HepG2 (cell line): ENCODE data around the gene OSBPL9. TPM values are rescaled to one million over a fixed set of nuclear protein-coding genes. Genes with fewer than 3 reads are reported as not detected.

Experiments
- ATAC-seq: fragments of 200-7000 bp; cut with Tn5 transposase; 3 replicates; pipeline ENCODE4 v1.9.1; 2020; ENCODE audit warnings: mild to moderate bottlenecking, moderate library complexity
- BruUV-seq: library from RNA; stranded (reverse); fragments of 400-500 nt; replicated peaks from 2 replicates; lab custom pipeline; 2021; lab: Mats Ljungman, UMichigan
- CTCF ChIA-PET: fragments of 300-600 bp; formaldehyde crosslinking; extraction: SDS; loops from one replicate; lab custom pipeline; 2021; ENCODE audit warnings: low total read pairs, inconsistent platforms, low intra/inter-chr PET ratio; lab: Yijun Ruan, JAX
- POLR2A ChIA-PET: fragments of 350-600 bp; sonication (Branson Sonifier 250); formaldehyde crosslinking; loops from one replicate; lab custom pipeline; 2020; ENCODE audit warnings: antibody characterized with exemption, inconsistent platforms; lab: Yijun Ruan, JAX
- DNase-seq: peaks from one replicate; pipeline ENCODE4 v3.0.0-alpha.2; 2015; ENCODE audit warnings: low spot score
- FAIRE-seq: peaks from 3 replicates; lab custom pipeline; 2011; peaks lifted over from hg19 to GRCh38; lab: Jason Lieb, UNC
- H2AFZ ChIP-seq: one replicate; pipeline ENCODE4 v1.6.1; 2011; ENCODE audit warnings: low read length, inconsistent platforms
- H3K27ac ChIP-seq: fragments of 300-600 bp; 3 replicates; pipeline ENCODE4 v1.8.0; 2011; ENCODE audit warnings: mixed run types, mild to moderate bottlenecking, mixed read lengths, low read length, inconsistent platforms; ENCODE audit not compliant: insufficient read depth; ENCODE audit errors: extremely low read length
- H3K27me3 ChIP-seq, 2 experiments: fragments of 200-600 bp in 1 of 2; 2 replicates in 1 of 2; 3 replicates in 1 of 2; pipeline versions ENCODE4 v1.6.0 to v1.8.0; 2011; ENCODE audit warnings: low read length in 2 of 2, mild to moderate bottlenecking in 2 of 2, moderate library complexity in 2 of 2, inconsistent platforms in 1 of 2; ENCODE audit not compliant: insufficient read depth in 2 of 2, control insufficient read depth in 1 of 2
- H3K36me3 ChIP-seq, 2 experiments: fragments of 200-600 bp in 1 of 2; replicated peaks in 1 of 2; 2 replicates in 1 of 2; 3 replicates in 1 of 2; pipeline versions ENCODE4 v1.5.1 to v1.8.0; 2011; ENCODE audit warnings: low read length in 2 of 2, inconsistent platforms in 1 of 2; ENCODE audit not compliant: insufficient read depth in 2 of 2, control insufficient read depth in 1 of 2
- H3K4me1 ChIP-seq: 2 replicates; pipeline ENCODE4 v1.5.1; 2012; ENCODE audit warnings: low read length, inconsistent platforms; ENCODE audit not compliant: insufficient read depth
- H3K4me2 ChIP-seq: 2 replicates; pipeline ENCODE4 v1.6.0; 2011; ENCODE audit warnings: low read depth, low read length, inconsistent platforms
- H3K4me3 ChIP-seq, 3 experiments: fragments of 200-600 bp in 1 of 3; sonication (generic), shearing (Covaris generic) in 1 of 3; replicated peaks in 1 of 3; 2 replicates each; pipeline ENCODE4 v1.5.1; 2011 to 2016; ENCODE audit warnings: low read length in 3 of 3, inconsistent platforms in 2 of 3, low read depth in 2 of 3, mild to moderate bottlenecking in 2 of 3, control low read depth in 1 of 3, mixed read lengths in 1 of 3; ENCODE audit not compliant: insufficient read depth in 1 of 3
- H3K79me2 ChIP-seq: one replicate; pipeline ENCODE4 v1.6.1; 2011; ENCODE audit warnings: low read length, inconsistent platforms; ENCODE audit not compliant: insufficient read depth
- H3K9ac ChIP-seq: 2 replicates; pipeline ENCODE4 v1.6.0; 2011; ENCODE audit warnings: mild to moderate bottlenecking, low read depth, low read length, inconsistent platforms; ENCODE audit not compliant: insufficient read depth
- H3K9me3 ChIP-seq: 2 replicates; pipeline ENCODE4 v1.5.1; 2012; ENCODE audit warnings: mild to moderate bottlenecking, low read length
- H4K20me1 ChIP-seq: 2 replicates; pipeline ENCODE4 v1.6.0; 2011; ENCODE audit warnings: inconsistent platforms, mild to moderate bottlenecking, low read length, moderate library complexity; ENCODE audit not compliant: insufficient read depth
- AHR ChIP-seq: IDR thresholded peaks from 2 replicates; pipeline ENCODE4 v1.6.1; 2018; ENCODE audit warnings: missing genetic modification reagents, missing compliant biosample characterization
- ATF2 ChIP-seq: sonication (generic); formaldehyde crosslinking; IDR thresholded peaks from 2 replicates; pipeline ENCODE4 v1.4.0; 2020; ENCODE audit warnings: missing genetic modification reagents
- DMAP1 ChIP-seq: IDR thresholded peaks from 2 replicates; pipeline ENCODE4 v1.6.1; 2016
- GATAD1 ChIP-seq: IDR thresholded peaks from 2 replicates; pipeline ENCODE4 v1.6.1; 2016; ENCODE audit warnings: missing genetic modification reagents, missing compliant biosample characterization
- HINFP ChIP-seq: sonication (generic); formaldehyde crosslinking; IDR thresholded peaks from 2 replicates; pipeline ENCODE4 v1.4.0; 2020; ENCODE audit warnings: low read depth, mild to moderate bottlenecking, missing genetic modification reagents
- MBNL3 ChIP-seq: fragments of 250-450 bp; sonication (Bioruptor Pico); conservative IDR thresholded peaks from 2 replicates; pipeline ENCODE4 v1.8.0; 2022; ENCODE audit warnings: mild to moderate bottlenecking, inconsistent platforms
- MED1 ChIP-seq: sonication (generic); formaldehyde crosslinking; IDR thresholded peaks from 2 replicates; pipeline ENCODE4 v1.4.0; 2020; ENCODE audit warnings: missing genetic modification reagents
- RFXAP ChIP-seq: sonication (generic); formaldehyde crosslinking; IDR thresholded peaks from 2 replicates; pipeline ENCODE4 v1.4.0; 2020; ENCODE audit warnings: missing genetic modification reagents, borderline replicate concordance
- TEAD3 ChIP-seq: optimal IDR thresholded peaks from 2 replicates; pipeline ENCODE3; 2016; ENCODE audit warnings: borderline replicate concordance
- TFAP4 ChIP-seq: sonication (generic); IDR thresholded peaks from 2 replicates; pipeline ENCODE4 v1.6.1; 2016; ENCODE audit warnings: low read depth, borderline replicate concordance
- TGIF2 ChIP-seq: IDR thresholded peaks from 2 replicates; pipeline ENCODE4 v1.6.1; 2016; ENCODE audit warnings: control low read depth, missing compliant biosample characterization
- TMF1 ChIP-seq: sonication (generic); formaldehyde crosslinking; IDR thresholded peaks from 2 replicates; pipeline ENCODE4 v1.8.1; 2022; ENCODE audit warnings: low read depth, missing genetic modification reagents
- ZBTB1 ChIP-seq: sonication (generic); formaldehyde crosslinking; IDR thresholded peaks from 2 replicates; pipeline ENCODE4 v1.4.0; 2020; ENCODE audit warnings: missing genetic modification reagents, borderline replicate concordance
- ZNF180 ChIP-seq: sonication (generic); formaldehyde crosslinking; IDR thresholded peaks from 2 replicates; pipeline ENCODE4 v1.4.0; 2020; ENCODE audit warnings: low read depth, missing genetic modification reagents, borderline replicate concordance
- ZNF232 ChIP-seq: sonication (generic); formaldehyde crosslinking; IDR thresholded peaks from 2 replicates; pipeline ENCODE4 v1.4.0; 2020; ENCODE audit warnings: missing genetic modification reagents, borderline replicate concordance
- ZNF256 ChIP-seq: sonication (generic); formaldehyde crosslinking; conservative IDR thresholded peaks from 2 replicates; pipeline ENCODE4 v1.4.0; 2020; ENCODE audit warnings: missing genetic modification reagents
- ZNF644 ChIP-seq: IDR thresholded peaks from 2 replicates; pipeline ENCODE4 v1.6.1; 2016; ENCODE audit warnings: low read depth
- WGBS: methylation state at CpG from one replicate; pipeline ENCODE4 v1.1.6; 2017; ENCODE audit warnings: low lambda C conversion rate; 5-methylcytosine and 5-hydroxymethylcytosine counted together
- in situ Hi-C: cut with HindIII; loops from 2 replicates; pipeline ENCODE4 v1.10.0; 2017; ENCODE audit warnings: low pct_unique_long_range_greater_than_20kb; ENCODE audit not compliant: extremely low pct_ligation_motif_present
- intact Hi-C: fragments of 100-400 bp; cut with micrococcal nuclease; formaldehyde crosslinking; loops from one replicate; pipeline ENCODE4 v1.10.0; 2022; ENCODE audit not compliant: unreplicated experiment
- polyA plus RNA-seq, 8 experiments: library from polyadenylated mRNA; depleted of rRNA in 3 of 8; stranded (reverse) in 7 of 8; unstranded in 1 of 8; fragments of >200 nt; fragmentation: Illumina TruSeq in 4 of 8; extraction: Trizol in 4 of 8; gene quantifications; 2 replicates each; pipeline versions ENCODE4 v1.2.1 to v1.2.3, GENCODE V29; 2011 to 2016; ENCODE audit warnings: low read depth in 4 of 8, missing spikeins in 1 of 8, mixed read lengths in 1 of 8; ENCODE audit not compliant: insufficient read depth in 1 of 8
- total RNA-seq, 5 experiments: library from RNA; depleted of rRNA; stranded (reverse); fragments of >200 nt; fragmentation: Illumina TruSeq; extraction: Trizol; gene quantifications; 2 replicates each; pipeline ENCODE4 v1.2.3, GENCODE V29; 2016; ENCODE audit warnings: low read depth in 1 of 5

The OSBPL9 gene
- total and polyA plus RNA-seq, 2 of the 13 experiments (the other 11 are each of a cell fraction or from before 2014, with no cell fraction given), result 83.6 to 142 TPM

GRCh38 chr1:51570063-51570710 is 46.7 kb upstream of the OSBPL9 start:
- POLR2A ChIA-PET, result no interaction called here
- Histone ChIP-seq H3K9ac (no peak overlapping the region), H3K27ac (no peak overlapping the region)

GRCh38 chr1:51572365-51572764 is 44.5 kb upstream of the OSBPL9 start:
- no peak overlapping the region for H3K4me2 ChIP-seq
- no peak for ATAC-seq
- no peak for FAIRE-seq
- CTCF ChIA-PET, result no interaction called here
- POLR2A ChIA-PET, result no interaction called here
- H3K27me3 ChIP-seq, result peaks cover 0 to 3% of the 10 kb centered on the region in 2 experiments; a peak in 1 of 5 replicates
- intact Hi-C loops (no loop called here), in situ Hi-C loops (no loop called here)
- H2AFZ ChIP-seq, result no peak overlapping the region
- H3K9ac ChIP-seq, result no peak overlapping the region
- no peaks in the 10 kb centered on the region for H4K20me1 ChIP-seq
- no peaks in the 10 kb centered on the region for H3K9me3 ChIP-seq
- WGBS, result 43% methylated on average over 4 of the region's 4 CpGs
- no peaks in the 10 kb centered on the region for H3K36me3 ChIP-seq
- no TSS peak for BruUV-seq
- H3K4me3 ChIP-seq, result no peak overlapping the region
- H3K4me1 ChIP-seq, result peaks cover 14% of the 10 kb centered on the region; the same call in 1 of the 2 replicates
- no peak for DNase-seq
- H3K79me2 ChIP-seq, result no peaks in the 10 kb centered on the region
- no peak overlapping the region for H3K27ac ChIP-seq
- TF ChIP-seq ZNF232 (CRISPR knock-in tag), result no peak
- no peak for TF ChIP-seq TEAD3 (CRISPR knock-in tag)
- no peak for TF ChIP-seq AHR (CRISPR knock-in tag)
- no peak for TF ChIP-seq MED1 (CRISPR knock-in tag)
- no peak for TF ChIP-seq ZNF180 (CRISPR knock-in tag)
- TF ChIP-seq DMAP1, result no peak
- no peak for TF ChIP-seq TGIF2 (CRISPR knock-in tag)
- TF ChIP-seq MBNL3, result no peak
- TF ChIP-seq ZNF644, result no peak
- TF ChIP-seq HINFP (CRISPR knock-in tag), result no peak
- TF ChIP-seq ATF2 (CRISPR knock-in tag), result no peak
- no peak for TF ChIP-seq GATAD1 (CRISPR knock-in tag)
- TF ChIP-seq TMF1, result no peak

More at GRCh38 chr1:51570063-51570710, 46.7 kb upstream of the OSBPL9 start:
- peaks cover 14% of the 10 kb centered on the region; the same call in 1 of the 2 replicates for H3K4me1 ChIP-seq
- CTCF ChIA-PET, result no interaction called here
- H3K4me3 ChIP-seq, result no peak overlapping the region
- H3K36me3 ChIP-seq, result no peaks in the 10 kb centered on the region
- in situ Hi-C loops, result no loop called here
- H2AFZ ChIP-seq, result no peak overlapping the region
- intact Hi-C loops, result no loop called here
- no peak overlapping the region for H3K4me2 ChIP-seq
- no peaks in the 10 kb centered on the region for H3K79me2 ChIP-seq
- TF ChIP-seq DMAP1, result no peak
- no peak for TF ChIP-seq RFXAP
- no peak for TF ChIP-seq ZBTB1 (CRISPR knock-in tag)
- no peak for TF ChIP-seq TFAP4
- no peak for TF ChIP-seq ZNF256 (CRISPR knock-in tag)
- WGBS, result 1% methylated on average over 4 of the region's 4 CpGs
- no peak for ATAC-seq
- FAIRE-seq, result no peak
- no peaks in the 10 kb centered on the region for H3K27me3 ChIP-seq
- no peaks in the 10 kb centered on the region for H4K20me1 ChIP-seq
- DNase-seq, result no peak
- no peaks in the 10 kb centered on the region for H3K9me3 ChIP-seq
- BruUV-seq, result no TSS peak
